A673 (cell line): ENCODE data around the gene DOK1. TPM values are rescaled to one million over a fixed set of nuclear protein-coding genes. Genes with fewer than 3 reads are reported as not detected.

Experiments used
- BruUV-seq: library from RNA; stranded (reverse); fragments of 400-500 nt; replicated peaks from 2 replicates; lab custom pipeline; 2021; lab: Mats Ljungman, UMichigan
- CTCF ChIA-PET: fragments of 300-600 bp; sonication (Branson Sonifier 250); formaldehyde crosslinking; loops from one replicate; lab custom pipeline; 2022; ENCODE audit warnings: antibody characterized with exemption; lab: Charles Lee
- POLR2A ChIA-PET: fragments of 300-600 bp; sonication (Branson Sonifier 250); formaldehyde crosslinking; loops from one replicate; lab custom pipeline; 2022; ENCODE audit warnings: antibody characterized with exemption; ENCODE audit not compliant: low non-redundant PET; lab: Charles Lee
- DNase-seq: peaks from one replicate; pipeline ENCODE4 v3.0.0-alpha.2; 2015; ENCODE audit warnings: low spot score
- H3K27ac ChIP-seq: fragments of 200-600 bp; sonication (generic); 2 replicates; pipeline ENCODE4 v1.5.1; 2016; ENCODE audit warnings: mixed run types, low read depth, mild to moderate bottlenecking, mixed read lengths, antibody characterized with exemption, low read length; ENCODE audit not compliant: poor library complexity, severe bottlenecking
- H3K27me3 ChIP-seq: fragments of 200-600 bp; sonication (generic); replicated peaks from 2 replicates; pipeline ENCODE4 v1.6.1; 2017; ENCODE audit warnings: mixed run types, low read depth, mild to moderate bottlenecking, mixed read lengths, antibody characterized with exemption, low read length; ENCODE audit not compliant: insufficient read depth, poor library complexity
- H3K36me3 ChIP-seq: fragments of 200-600 bp; sonication (generic); 2 replicates; pipeline ENCODE4 v1.6.1; 2016; ENCODE audit warnings: mixed run types, mild to moderate bottlenecking, mixed read lengths, antibody characterized with exemption, low read length; ENCODE audit not compliant: insufficient read depth, poor library complexity, severe bottlenecking
- H3K4me1 ChIP-seq: fragments of 200-600 bp; sonication (generic); 2 replicates; pipeline ENCODE4 v1.6.1; 2017; ENCODE audit warnings: mixed run types, mild to moderate bottlenecking, mixed read lengths, antibody characterized with exemption, low read length; ENCODE audit not compliant: insufficient read depth, poor library complexity, severe bottlenecking
- H3K4me3 ChIP-seq: fragments of 200-600 bp; sonication (generic); 2 replicates; pipeline ENCODE4 v1.5.1; 2016; ENCODE audit warnings: low read depth, mixed run types, mild to moderate bottlenecking, mixed read lengths, low read length; ENCODE audit not compliant: poor library complexity, severe bottlenecking
- H3K9me3 ChIP-seq: fragments of 200-600 bp; sonication (generic); 2 replicates; pipeline ENCODE4 v1.6.1; 2016; ENCODE audit warnings: mixed run types, low read depth, mild to moderate bottlenecking, mixed read lengths, antibody characterized with exemption, low read length; ENCODE audit not compliant: poor library complexity, severe bottlenecking
- CTCF ChIP-seq: fragments of 300-800, 200-600 bp; sonication (generic); conservative IDR thresholded peaks from 2 replicates; pipeline ENCODE4 v1.5.1; 2017; ENCODE audit warnings: low read depth, mild to moderate bottlenecking, antibody characterized with exemption, low read length, moderate library complexity, mixed read lengths
- EZH2 ChIP-seq: fragments of 200-600 bp; sonication (generic); IDR thresholded peaks from 2 replicates; pipeline ENCODE4 v1.6.1; 2017; ENCODE audit warnings: borderline replicate concordance, low read depth, mild to moderate bottlenecking, mixed read lengths, antibody characterized with exemption, low read length; ENCODE audit not compliant: poor library complexity, severe bottlenecking
- intact Hi-C: fragments of 100-400 bp; cut with micrococcal nuclease; formaldehyde crosslinking; loops from one replicate; pipeline ENCODE4 v1.10.0; 2022; ENCODE audit not compliant: unreplicated experiment
- total RNA-seq: library from RNA; stranded (reverse); gene quantifications from 2 replicates; pipeline ENCODE4 v1.2.3, GENCODE V29; 2021

The DOK1 gene
- total RNA-seq, 1 experiment from 2014 or later: 20.7 TPM

- intact Hi-C loops: no loop called here
- H3K4me1 ChIP-seq: peaks cover 5% of the 10 kb centered on the region
- no peak for TF ChIP-seq CTCF
- no peak for TF ChIP-seq EZH2
- BruUV-seq: no TSS peak
- H3K27ac ChIP-seq: no peak overlapping the region
- DNase-seq: no peak
- peak overlapping the region; percentile 76 for H3K4me3 ChIP-seq
- no peaks in the 10 kb centered on the region for H3K9me3 ChIP-seq
- peaks cover 5% of the 10 kb centered on the region for H3K27me3 ChIP-seq
- ChIA-PET POLR2A (no interaction called here), CTCF (no interaction called here)
- peaks cover 7% of the 10 kb centered on the region for H3K36me3 ChIP-seq
Measured at GRCh38 chr2:74552914-74553811, 1.4 kb upstream of the DOK1 start.

- Histone ChIP-seq H3K4me1 (no peaks in the 10 kb centered on the region), H3K9me3 (no peaks in the 10 kb centered on the region), H3K27ac (peak overlapping the region; percentile 78), H3K27me3 (no peaks in the 10 kb centered on the region), H3K4me3 (peak overlapping the region; percentile 76), H3K36me3 (peaks cover 7% of the 10 kb centered on the region)
- intact Hi-C loops: no loop called here
- POLR2A ChIA-PET: no interaction called here
- TF ChIP-seq CTCF: no peak
- no peak for TF ChIP-seq EZH2
- DNase-seq: peak; percentile 36
- TSS peak; percentile 54 for BruUV-seq
- CTCF ChIA-PET: no interaction called here
Measured at GRCh38 chr2:74554820-74555531, 456 bp downstream of the DOK1 start.

GRCh38 chr2:74555610-74556103 is 1.1 kb downstream of the DOK1 start:
- intact Hi-C loops: no loop called here
- peaks cover 7% of the 10 kb centered on the region for H3K36me3 ChIP-seq
- CTCF ChIA-PET: no interaction called here

More at GRCh38 chr2:74555610-74556103, 1.1 kb downstream of the DOK1 start:
- POLR2A ChIA-PET: no interaction called here
- Histone ChIP-seq H3K9me3 (no peaks in the 10 kb centered on the region), H3K27me3 (no peaks in the 10 kb centered on the region), H3K27ac (no peak overlapping the region), H3K4me1 (no peaks in the 10 kb centered on the region), H3K4me3 (peak overlapping the region; percentile 76)
- DNase-seq: no peak
- no TSS peak for BruUV-seq
- no peak for TF ChIP-seq EZH2
- TF ChIP-seq CTCF: no peak
